Caco-2 (cell line): ENCODE measurements around the gene IRX3. TPM values are rescaled to one million over a fixed set of nuclear protein-coding genes. Genes with fewer than 3 reads are reported as not detected.

Source experiments
- BruUV-seq: library from RNA; stranded (reverse); fragments of 400-500 nt; replicated peaks from 2 replicates; lab custom pipeline; 2021; lab: Mats Ljungman, UMichigan
- CTCF ChIA-PET: fragments of 300-600 bp; sonication (Branson Sonifier 250); formaldehyde crosslinking; loops from one replicate; lab custom pipeline; 2022; ENCODE audit warnings: antibody characterized with exemption; lab: Charles Lee
- POLR2A ChIA-PET: fragments of 300-600 bp; sonication (Branson Sonifier 250); formaldehyde crosslinking; loops from one replicate; lab custom pipeline; 2022; ENCODE audit warnings: antibody characterized with exemption; lab: Charles Lee
- DNase-seq, 2 experiments: peaks; one replicate each; pipeline versions ENCODE4 v3.0.0 to v3.0.0-alpha.2; 2020 to 2022
- H3K27me3 ChIP-seq: replicated peaks from 2 replicates; pipeline ENCODE4 v1.6.0; 2011; ENCODE audit warnings: low read length; ENCODE audit not compliant: control insufficient read depth, insufficient read depth
- H3K36me3 ChIP-seq: 2 replicates; pipeline ENCODE4 v1.5.1; 2011; ENCODE audit warnings: low read length; ENCODE audit not compliant: control insufficient read depth, insufficient read depth
- H3K4me1 ChIP-seq: fragments of 250-450 bp; sonication (Bioruptor Pico); 2 replicates; pipeline ENCODE4 v1.5.1; 2020; ENCODE audit warnings: mild to moderate bottlenecking
- H3K4me3 ChIP-seq: 2 replicates; pipeline ENCODE4 v1.5.1; 2011; ENCODE audit warnings: low read depth, mild to moderate bottlenecking, control low read depth, low read length
- H3K9me3 ChIP-seq: fragments of 250-450 bp; sonication (Bioruptor Pico); 2 replicates; pipeline ENCODE4 v1.5.1; 2020; ENCODE audit warnings: mild to moderate bottlenecking, moderate library complexity
- H3K27ac Mint-ChIP-seq: one replicate; pipeline ENCODE4 v1.8.0; 2022; ENCODE audit warnings: mixed read lengths; ENCODE audit not compliant: unreplicated experiment
- H3K27me3 Mint-ChIP-seq: one replicate; pipeline ENCODE4 v1.8.0; 2022; ENCODE audit warnings: mixed read lengths; ENCODE audit not compliant: insufficient read depth, unreplicated experiment
- H3K36me3 Mint-ChIP-seq: one replicate; pipeline ENCODE4 v1.8.0; 2022; ENCODE audit warnings: mild to moderate bottlenecking, mixed read lengths; ENCODE audit not compliant: insufficient read depth, unreplicated experiment
- H3K4me1 Mint-ChIP-seq: one replicate; pipeline ENCODE4 v1.8.0; 2022; ENCODE audit warnings: low read depth, mixed read lengths; ENCODE audit not compliant: unreplicated experiment
- H3K4me3 Mint-ChIP-seq: one replicate; pipeline ENCODE4 v1.8.0; 2022; ENCODE audit warnings: mild to moderate bottlenecking, moderate library complexity, mixed read lengths; ENCODE audit not compliant: unreplicated experiment
- H3K9me3 Mint-ChIP-seq: one replicate; pipeline ENCODE4 v1.8.0; 2022; ENCODE audit warnings: mixed read lengths; ENCODE audit not compliant: unreplicated experiment
- intact Hi-C: fragments of 100-400 bp; cut with micrococcal nuclease; formaldehyde crosslinking; loops from one replicate; pipeline ENCODE4 v1.10.0; 2022; ENCODE audit not compliant: unreplicated experiment
- total RNA-seq: library from RNA; stranded (reverse); gene quantifications from 2 replicates; pipeline ENCODE4 v1.2.3, GENCODE V29; 2022
- TF ChIP-seq, protein P1 (sequence below), 2 experiments: fragments of 200-600 bp in 1 of 2; IDR thresholded peaks; 1 replicate in 1 of 2; 2 replicates in 1 of 2; pipeline versions ENCODE4 v1.5.1 to v1.8.0; 2011 to 2022; ENCODE audit warnings: antibody characterized with exemption in 1 of 2, control low read depth in 1 of 2, inconsistent platforms in 1 of 2, low read depth in 1 of 2, low read length in 1 of 2, mild to moderate bottlenecking in 1 of 2, moderate library complexity in 1 of 2; ENCODE audit not compliant: insufficient read depth in 1 of 2, severe bottlenecking in 1 of 2, unreplicated experiment in 1 of 2

IRX3 gene
- total RNA-seq, 1 experiment from 2014 or later, result 73.3 TPM

DNA sequence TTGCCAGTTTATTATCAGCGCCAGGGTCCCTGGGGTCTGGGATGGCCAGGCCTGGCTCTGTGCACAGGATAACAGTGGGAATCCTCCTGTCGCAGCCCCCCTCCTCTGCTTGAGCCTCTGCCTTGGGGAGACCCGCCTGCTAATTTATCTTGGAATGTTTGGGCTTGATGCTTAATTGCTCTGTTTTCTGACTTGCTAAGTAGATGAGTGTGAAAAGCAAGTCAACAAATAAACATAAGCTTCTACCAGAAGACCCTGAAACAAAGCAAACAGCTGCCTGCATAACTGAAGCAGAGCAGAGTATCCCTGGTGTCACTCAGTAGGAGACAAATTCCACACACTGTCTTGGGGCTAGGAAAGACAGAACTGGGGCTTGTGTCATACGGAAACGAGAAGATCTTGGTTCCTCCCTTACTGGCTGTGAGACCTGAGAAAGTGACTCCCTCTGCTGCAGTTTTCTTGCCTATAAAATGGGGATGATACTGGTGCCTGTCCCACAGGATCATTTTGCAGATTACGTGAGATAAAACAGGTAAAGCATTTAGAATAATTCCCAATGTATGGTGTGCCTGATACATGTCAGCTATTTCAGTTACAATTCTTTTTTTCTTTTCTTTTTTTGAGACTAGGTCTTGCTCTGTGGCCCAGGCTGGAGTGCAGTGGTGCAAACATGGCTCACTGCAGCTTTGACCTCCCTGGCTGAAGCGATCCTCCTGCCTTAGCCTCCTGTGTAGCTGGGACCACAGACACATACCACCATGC lies 44.8 kb upstream of the IRX3 start:
- H3K4me3 ChIP-seq, result no peak overlapping the region
- ChIA-PET CTCF (interaction anchor here (0.6 kb wide), 1 partner anchor 20 kb away, joined by 3 read pairs; no protein-coding TSS in a partner anchor), POLR2A (no interaction called here)
- Mint-ChIP-seq H3K4me1 (no peaks in the 10 kb centered on the region), H3K27ac (no peak overlapping the region), H3K27me3 (no peaks in the 10 kb centered on the region), H3K36me3 (no peaks in the 10 kb centered on the region), H3K9me3 (no peaks in the 10 kb centered on the region), H3K4me3 (no peak overlapping the region)
- BruUV-seq, result no TSS peak
- H3K27me3 ChIP-seq, result no peaks in the 10 kb centered on the region
- intact Hi-C loops, result no loop called here
- H3K4me1 ChIP-seq, result no peaks in the 10 kb centered on the region
- no peaks in the 10 kb centered on the region for H3K36me3 ChIP-seq
- H3K9me3 ChIP-seq, result no peaks in the 10 kb centered on the region
- no peak for DNase-seq
- TF ChIP-seq, protein P1, sequence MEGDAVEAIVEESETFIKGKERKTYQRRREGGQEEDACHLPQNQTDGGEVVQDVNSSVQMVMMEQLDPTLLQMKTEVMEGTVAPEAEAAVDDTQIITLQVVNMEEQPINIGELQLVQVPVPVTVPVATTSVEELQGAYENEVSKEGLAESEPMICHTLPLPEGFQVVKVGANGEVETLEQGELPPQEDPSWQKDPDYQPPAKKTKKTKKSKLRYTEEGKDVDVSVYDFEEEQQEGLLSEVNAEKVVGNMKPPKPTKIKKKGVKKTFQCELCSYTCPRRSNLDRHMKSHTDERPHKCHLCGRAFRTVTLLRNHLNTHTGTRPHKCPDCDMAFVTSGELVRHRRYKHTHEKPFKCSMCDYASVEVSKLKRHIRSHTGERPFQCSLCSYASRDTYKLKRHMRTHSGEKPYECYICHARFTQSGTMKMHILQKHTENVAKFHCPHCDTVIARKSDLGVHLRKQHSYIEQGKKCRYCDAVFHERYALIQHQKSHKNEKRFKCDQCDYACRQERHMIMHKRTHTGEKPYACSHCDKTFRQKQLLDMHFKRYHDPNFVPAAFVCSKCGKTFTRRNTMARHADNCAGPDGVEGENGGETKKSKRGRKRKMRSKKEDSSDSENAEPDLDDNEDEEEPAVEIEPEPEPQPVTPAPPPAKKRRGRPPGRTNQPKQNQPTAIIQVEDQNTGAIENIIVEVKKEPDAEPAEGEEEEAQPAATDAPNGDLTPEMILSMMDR (IDR thresholded peaks at IDR 0.05; ENCODE audit: insufficient read depth in 1 of 2, low read depth in 1 of 2, low read length in 1 of 2, severe bottlenecking in 1 of 2, unreplicated experiment in 1 of 2), result no peak

DNA sequence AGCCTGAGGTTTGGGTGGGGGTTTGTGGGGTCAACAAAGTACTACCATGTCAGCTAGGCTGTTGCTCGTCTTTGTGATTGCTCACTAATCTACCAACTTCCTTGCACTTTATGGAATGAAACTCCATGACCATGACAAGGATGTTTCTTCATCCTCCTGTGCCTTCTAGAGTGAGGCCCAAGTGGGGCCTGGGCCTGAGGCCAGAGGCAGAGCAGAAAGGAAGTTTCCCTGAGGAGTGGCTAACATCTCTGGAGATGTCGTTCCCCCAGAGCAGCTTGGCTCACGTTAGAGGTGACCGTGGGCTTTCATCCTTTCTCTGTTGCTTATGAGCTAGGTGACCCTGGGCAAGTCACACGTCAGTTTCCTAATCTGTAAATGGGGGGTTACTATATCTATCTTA lies 41.0 kb upstream of the IRX3 start:
- POLR2A ChIA-PET, result no interaction called here
- no peak overlapping the region for H3K4me3 Mint-ChIP-seq

DNA sequence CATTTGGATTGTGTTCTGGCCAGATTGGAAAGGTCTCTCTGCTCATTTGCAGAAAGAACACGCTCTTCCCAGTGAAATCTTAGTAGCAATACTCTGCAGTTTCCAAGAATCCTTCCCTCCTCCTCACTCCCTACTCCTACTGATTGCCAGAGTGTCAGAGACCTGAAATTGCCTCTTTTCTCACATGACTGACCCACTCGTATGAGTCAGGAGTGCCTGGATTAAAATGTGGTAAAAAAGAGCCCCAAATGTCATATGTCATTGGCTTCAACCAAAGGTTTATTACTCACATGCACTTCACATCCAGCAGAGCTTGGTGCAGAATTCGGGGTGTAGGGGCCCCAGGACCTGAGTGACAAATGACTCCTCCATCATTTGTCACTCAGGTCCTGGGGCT lies 39.7 kb upstream of the IRX3 start:
- BruUV-seq, result no TSS peak
- no peaks in the 10 kb centered on the region for H3K27me3 Mint-ChIP-seq
- Histone ChIP-seq H3K9me3 (no peaks in the 10 kb centered on the region), H3K4me1 (no peaks in the 10 kb centered on the region), H3K36me3 (no peaks in the 10 kb centered on the region), H3K27me3 (no peaks in the 10 kb centered on the region), H3K4me3 (no peak overlapping the region)
- H3K27ac Mint-ChIP-seq, result no peak overlapping the region
- no peaks in the 10 kb centered on the region for H3K36me3 Mint-ChIP-seq
- no peaks in the 10 kb centered on the region for H3K4me1 Mint-ChIP-seq
- intact Hi-C loops, result no loop called here
- ChIA-PET POLR2A (no interaction called here), CTCF (no interaction called here)
- H3K9me3 Mint-ChIP-seq, result no peaks in the 10 kb centered on the region
- H3K4me3 Mint-ChIP-seq, result no peak overlapping the region
- DNase-seq, result no peak
- TF ChIP-seq, protein P1 (IDR thresholded peaks at IDR 0.05; ENCODE audit: insufficient read depth in 1 of 2, low read depth in 1 of 2, low read length in 1 of 2, severe bottlenecking in 1 of 2, unreplicated experiment in 1 of 2), result no peak

More for the DNA sequence above, 41.0 kb upstream of the IRX3 start:
- H3K9me3 ChIP-seq, result no peaks in the 10 kb centered on the region
- no TSS peak for BruUV-seq
- no peak overlapping the region for H3K27ac Mint-ChIP-seq
- H3K4me3 ChIP-seq, result no peak overlapping the region
- TF ChIP-seq, protein P1 (IDR thresholded peaks at IDR 0.05; ENCODE audit: insufficient read depth in 1 of 2, low read depth in 1 of 2, low read length in 1 of 2, severe bottlenecking in 1 of 2, unreplicated experiment in 1 of 2), result no peak
- H3K4me1 ChIP-seq, result no peaks in the 10 kb centered on the region
- no peak for DNase-seq
- H3K9me3 Mint-ChIP-seq, result no peaks in the 10 kb centered on the region
- no peaks in the 10 kb centered on the region for H3K36me3 Mint-ChIP-seq
- CTCF ChIA-PET, result no interaction called here
- H3K27me3 Mint-ChIP-seq, result no peaks in the 10 kb centered on the region
- no peaks in the 10 kb centered on the region for H3K36me3 ChIP-seq
- intact Hi-C loops, result no loop called here
- H3K4me1 Mint-ChIP-seq, result no peaks in the 10 kb centered on the region
- no peaks in the 10 kb centered on the region for H3K27me3 ChIP-seq
